Limb (tissue), 2 donors: ENCODE results near the gene SAMD8.
"Not testable (repeated sequence)": the region's sequence is repeated elsewhere in the genome, so short reads cannot be mapped to it uniquely, and the experiment has no call there.

Source experiments
- DNase-seq, 2 donors: peaks; one replicate each; pipeline ENCODE4 v3.0.0-alpha.2; 2016; ENCODE audit errors: extremely low spot score in 2 of 2

The SAMD8 gene

DNA sequence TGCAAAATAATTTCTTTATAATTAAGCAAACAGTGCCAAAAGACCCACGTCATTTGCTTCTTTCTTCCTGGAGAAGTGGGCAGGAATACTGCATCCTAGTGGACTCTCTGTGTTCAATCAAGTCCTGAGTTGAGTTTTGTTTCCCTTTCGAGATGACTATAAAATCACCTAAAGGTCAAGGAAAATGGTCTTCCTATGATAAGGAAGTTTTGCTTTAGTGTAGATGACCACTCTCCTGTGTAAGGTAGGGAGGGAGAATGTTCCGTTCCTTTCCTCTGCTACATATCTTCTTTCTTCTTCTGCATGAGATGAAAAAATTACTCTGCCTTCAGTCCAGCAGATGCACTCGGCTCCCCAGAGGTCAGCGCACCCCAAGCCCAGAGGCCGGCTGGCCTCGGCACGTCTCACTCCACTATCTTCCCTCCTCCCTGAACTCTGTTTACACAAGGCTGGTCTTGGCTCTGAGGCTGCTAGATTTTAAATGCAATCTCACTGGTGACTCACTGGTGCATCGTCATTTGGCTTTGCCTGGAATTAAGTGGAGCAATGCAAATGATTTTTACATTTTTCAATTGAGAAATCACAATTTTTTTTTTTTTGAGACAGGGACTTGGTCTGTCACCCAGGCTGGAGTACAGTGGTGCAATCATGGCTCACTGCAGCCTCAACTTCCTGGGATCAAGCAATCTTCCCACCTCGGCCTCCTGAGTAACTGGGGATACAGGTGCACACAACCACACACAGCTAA lies 80.5 kb downstream of the SAMD8 start:
- no peak for DNase-seq

DNA sequence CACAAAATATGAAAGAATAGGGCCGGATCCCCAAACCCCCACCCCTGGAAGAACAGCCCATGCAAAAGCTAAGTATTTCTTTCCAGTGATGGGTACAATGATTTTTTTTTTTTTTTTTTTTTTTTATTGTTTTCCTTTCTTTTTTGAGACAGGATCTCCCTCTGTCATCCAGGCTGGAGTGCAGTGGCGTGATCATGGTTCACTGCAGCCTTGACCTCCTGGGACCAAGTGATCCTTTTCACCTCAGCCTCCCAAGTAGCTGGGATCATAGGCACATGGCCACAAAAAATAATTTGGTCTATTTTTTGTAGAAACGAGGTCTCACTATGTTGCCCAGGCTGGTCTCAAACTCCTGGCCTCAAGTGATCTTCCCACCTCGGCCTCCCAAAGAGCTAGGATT lies 83.2 kb downstream of the SAMD8 start:
- DNase-seq: not testable (repeated sequence)

DNA sequence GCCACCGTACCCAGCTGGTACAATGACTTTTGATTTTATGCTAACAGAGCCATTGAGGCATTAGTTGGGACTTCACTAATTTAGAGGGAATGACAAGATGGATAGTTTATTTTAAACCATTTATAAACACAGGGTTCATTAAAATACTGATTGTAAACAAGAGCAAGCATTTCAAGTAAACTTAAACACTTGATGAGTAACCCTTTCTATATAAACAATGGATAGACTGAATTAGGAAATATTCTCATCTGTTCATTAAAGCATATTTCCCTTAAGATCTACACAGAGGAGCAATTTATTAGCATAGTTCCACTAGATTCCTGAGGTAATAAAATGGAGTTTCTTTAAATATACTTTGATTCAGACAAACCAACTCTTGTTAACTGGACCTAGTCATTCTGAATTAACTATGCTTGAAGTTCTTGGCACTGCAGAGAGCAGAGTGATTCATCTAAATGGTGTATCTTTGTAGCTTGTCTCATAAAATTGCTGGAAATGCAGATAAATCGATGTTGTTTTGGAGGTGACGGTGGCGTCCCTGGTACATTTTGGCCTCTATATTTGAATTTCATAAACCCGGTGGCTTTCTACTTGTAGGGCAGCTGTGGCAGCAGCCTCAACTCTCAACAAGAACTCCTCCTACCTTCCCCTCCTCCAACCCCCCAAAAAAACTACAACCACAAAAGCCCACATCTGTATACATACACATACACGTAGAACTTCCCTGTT lies 83.7 kb downstream of the SAMD8 start:
- DNase-seq: no peak

DNA sequence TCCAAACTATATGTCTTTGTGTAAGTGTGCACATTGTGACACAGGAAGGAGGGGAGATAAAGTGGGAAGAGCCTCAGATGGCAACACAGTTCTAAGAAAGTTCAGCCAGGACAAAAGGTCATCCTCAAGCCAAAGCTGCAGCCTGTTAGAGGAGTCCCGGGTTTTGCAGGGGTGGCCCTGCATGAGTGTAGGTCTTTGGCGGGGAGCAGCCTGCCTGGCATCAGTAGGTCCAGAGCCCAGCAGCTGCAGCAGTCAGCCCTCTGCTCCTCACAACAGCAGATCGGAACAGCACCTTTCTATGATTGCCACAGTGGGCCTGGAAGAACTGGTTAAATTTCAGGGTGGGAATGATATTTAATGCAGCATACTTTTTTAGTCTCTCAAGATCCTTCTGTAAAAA lies 85.6 kb downstream of the SAMD8 start:
- no peak for DNase-seq

DNA sequence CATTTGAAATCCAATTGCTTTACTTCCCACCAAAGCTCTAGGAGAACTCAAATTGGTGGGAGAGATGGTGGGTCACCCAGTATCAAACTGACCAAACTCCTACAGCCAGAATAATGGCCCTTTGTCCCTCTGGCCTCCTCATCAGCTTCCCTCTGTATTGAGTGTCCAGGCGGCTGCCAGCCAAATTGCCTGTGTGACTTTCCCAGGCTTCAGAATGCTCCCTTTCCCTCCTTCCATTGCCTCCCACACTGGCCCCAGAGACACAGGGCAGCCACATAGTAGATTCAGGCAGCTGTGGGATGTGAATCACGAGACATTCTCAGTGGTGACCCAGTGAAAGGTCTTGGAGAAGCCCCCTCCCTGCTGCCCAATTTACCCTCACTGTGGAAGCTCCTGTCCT lies 86.5 kb downstream of the SAMD8 start:
- no peak for DNase-seq

DNA sequence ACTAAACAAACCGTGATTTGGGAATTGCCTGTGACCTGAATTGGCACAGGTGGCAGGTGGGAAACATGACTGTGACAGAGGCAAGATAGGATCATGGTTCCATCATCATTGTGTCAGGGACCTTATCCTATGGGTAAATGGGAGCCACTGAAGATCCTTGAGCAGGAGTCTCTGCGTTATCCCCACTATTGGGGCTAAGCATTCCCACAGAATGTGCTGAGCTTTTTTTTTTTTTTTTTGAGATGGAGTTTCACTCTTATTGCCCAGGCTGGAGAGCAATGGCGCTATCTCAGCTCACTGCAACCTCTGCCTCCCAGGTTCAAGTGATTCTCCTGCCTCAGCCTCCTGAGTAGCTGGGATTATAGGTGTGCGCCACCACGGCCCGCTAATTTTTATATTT lies 88.5 kb downstream of the SAMD8 start:
- DNase-seq: not testable (repeated sequence)

DNA sequence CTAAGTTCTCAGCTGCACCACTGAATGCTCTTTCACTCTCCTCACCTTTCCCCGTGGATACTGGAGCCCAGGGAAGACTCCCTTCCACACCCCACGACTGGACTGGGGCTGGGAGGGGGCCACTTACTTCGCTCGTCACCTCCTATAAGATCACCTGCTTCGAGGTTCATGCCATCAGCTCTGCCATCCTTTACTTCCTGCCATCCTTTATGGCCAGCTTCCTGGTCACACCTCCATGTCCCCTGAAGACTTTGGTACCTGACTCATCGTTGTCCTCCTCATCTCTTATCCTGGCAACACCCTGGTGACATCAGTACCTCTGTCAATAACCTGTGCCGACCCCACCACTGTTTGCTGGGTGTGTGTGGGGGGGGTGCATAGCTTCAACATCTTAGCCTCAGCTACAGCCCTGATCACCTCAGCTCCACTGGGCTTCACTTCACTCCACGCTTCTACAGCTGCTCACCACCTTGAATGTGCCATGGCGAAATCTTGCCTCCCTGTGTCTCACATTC lies 90.4 kb downstream of the SAMD8 start:
- no peak for DNase-seq

DNA sequence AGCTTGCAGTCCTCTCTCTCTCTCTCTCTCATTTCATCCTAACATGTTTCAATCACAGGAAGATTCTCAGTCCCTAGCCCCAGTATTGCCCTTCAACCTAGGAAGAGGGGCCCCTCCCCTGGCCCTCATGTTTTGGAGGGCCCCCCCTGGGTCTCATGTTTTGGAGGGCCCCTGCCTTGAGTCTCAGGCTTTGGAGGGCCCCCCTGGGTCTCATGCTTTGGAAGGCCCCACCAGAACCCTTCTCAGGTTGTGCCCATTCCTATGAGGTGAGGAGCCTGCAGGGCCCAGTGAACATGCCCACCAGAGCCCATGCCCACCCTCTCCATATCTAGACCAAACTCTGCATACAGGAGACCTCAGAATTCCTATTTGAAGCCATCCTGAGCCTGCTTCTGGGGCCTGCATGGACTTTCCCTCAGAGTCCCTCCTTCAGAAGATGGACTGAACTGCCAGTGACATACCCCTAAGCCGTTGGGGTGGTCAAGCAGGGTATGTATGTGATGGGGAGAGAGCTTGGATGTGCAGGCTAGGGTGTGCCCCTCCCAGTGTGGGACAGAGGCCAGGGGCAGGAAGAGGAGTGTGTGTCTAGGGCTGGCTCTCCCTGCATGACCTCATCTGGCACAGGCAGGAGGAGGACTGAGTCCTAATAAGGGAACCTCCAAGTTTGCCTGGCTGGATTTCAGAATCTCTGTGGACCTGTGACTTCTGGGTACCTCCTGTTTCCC lies 91.0 kb downstream of the SAMD8 start:
- DNase-seq: no peak

DNA sequence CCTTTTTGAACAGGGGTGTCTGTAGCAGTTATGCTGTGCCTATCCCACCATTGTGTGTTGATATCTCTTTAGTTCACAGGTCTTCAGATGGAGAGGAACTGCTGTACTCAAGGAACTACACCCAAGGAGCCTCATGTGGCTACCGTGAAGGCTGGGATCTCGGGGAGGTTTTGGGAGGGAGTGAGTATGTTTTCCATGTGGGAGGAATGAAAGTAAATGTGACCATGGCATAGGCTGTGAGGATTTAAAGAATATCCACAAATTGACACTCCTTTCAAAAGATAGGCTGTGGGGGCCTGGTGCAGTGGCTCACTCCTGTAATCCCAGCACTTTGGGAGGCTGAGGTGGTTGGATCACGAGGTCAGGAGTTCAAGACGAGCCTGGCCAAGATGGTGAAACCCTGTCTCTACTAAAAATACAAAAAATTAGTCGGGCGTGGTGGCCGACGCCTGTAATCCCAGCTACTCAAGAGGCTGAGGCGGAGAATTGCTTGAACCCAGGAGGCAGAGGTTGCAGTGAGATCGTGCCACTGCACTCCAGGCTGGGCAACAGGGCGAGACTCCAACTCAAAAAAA lies 91.7 kb downstream of the SAMD8 start:
- DNase-seq: not testable (repeated sequence)

DNA sequence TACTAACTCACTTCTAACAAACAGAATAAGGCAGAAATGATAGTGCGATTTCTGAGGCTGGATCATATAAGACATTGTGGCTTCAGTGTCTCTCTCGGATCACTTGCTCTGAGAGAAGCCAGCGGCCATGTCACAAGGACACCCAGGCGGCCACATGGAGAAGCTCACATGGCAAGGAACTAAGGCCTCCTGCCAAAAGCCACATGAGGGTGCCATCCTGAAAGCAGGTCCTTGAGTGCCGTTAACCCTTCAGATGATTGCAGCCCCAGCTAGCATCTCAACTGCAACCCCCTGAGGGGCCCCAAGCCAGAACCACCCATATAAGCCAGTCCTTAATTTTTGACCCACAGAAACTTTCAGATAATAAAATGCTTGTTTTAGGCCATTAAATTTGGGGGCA lies 92.3 kb downstream of the SAMD8 start:
- DNase-seq: no peak

DNA sequence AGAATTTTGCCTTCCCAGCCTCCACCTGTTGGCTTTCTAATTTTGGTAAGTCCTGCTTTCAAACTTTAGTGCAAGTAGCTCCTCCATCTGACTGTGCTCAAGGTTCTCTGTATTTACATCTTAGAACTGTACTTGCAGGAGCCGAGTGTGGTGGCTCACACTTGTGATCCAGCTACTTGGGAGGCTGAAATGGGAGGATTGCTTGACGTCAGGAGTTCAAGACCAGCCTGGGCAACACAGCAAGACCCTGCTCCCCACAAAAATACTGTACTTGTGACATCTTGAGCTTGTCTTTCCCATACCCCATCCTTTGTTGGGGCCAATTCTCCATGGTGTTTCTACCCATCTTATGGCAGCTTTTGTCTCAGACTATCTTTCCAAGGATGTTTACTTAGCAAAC lies 94.5 kb downstream of the SAMD8 start:
- DNase-seq: no peak

DNA sequence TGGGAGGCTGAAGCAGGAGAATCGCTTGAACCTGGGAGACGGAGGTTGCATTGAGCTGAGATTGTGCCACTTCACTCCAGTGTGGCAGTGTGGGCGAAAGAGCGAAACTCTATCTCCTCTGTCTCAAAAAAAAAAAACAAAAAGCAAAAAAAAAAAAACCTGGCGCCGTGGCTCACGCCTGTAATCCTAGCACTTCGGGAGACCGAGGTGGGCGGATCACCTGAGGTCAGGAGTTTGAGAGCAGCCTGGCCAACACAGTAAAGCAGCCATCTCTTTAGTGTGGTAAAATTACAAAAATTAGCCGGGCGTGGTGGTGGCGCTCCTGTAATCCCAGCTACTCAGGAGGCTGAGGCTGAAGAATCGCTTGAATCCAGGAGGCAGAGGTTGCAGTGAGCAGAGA lies 95.2 kb downstream of the SAMD8 start:
- DNase-seq: not testable (repeated sequence)

DNA sequence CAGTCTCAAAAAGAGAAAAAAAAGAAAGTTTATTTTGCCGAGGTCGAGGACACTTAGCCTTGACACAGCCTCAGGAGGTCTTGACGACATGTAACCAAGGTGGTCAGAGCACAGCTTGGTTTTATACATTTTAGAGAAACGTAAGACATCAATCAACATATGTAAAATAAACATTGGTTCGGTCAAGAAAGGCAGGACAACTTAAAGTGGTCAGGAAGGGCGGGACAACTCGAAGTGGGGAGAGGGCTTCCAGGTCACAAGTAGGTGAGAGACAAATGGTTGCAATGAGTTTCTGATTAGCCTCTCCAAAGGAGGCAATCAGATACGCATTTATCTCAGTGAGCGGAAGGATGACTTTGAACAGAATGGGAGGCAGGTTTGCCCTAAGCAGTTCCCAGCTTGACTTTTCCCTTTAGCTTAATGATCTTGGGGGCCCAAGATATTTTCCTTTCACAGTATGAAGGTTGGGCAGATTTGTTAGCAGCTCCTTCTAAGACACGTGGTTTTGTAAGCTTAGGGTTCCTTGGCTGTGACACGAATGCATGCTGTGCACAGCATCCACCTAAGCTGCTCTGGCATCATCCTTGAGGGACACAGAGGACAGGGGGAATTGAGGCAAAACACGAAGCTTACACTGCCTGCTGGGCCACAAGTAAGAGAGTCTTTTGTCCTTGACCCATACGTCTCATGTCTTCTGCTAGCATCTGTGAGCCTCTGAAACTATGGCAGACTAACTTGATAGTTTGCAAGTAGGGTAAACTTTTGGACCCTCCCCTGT lies 95.8 kb downstream of the SAMD8 start:
- DNase-seq: no peak

DNA sequence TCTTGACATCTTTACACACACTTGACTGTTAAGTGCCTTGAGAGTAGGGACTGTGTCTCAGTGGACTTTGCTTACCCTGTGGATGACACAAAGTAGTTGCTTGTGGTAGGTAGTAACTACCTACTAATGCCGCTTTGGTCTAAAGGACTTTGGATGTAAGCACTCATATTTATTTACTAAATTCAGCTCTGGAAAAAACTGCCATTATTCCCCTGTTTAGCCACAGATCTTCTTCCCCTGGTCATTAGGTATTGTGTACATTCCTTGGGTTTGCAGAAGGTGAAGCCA lies 96.3 kb downstream of the SAMD8 start:
- DNase-seq: no peak

DNA sequence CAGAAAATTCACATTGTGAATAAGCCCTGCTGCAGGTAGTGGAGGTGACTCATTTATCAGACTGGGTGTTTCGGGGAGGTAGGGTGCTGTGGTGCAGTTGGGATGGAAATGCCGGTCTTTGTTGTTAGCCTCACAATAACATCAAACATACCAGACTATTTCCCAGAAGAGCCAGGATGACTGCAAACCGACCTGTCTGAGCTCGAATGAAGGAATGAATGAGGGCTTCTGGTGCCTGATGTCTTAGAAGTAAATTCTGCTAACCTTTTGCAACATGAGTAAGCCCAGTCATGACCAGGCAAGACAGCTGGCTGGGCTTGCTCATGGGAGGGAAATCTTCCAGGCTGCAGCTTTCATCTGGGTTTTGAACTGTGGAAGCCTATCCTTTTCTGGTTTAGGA lies 96.7 kb downstream of the SAMD8 start:
- DNase-seq: no peak

DNA sequence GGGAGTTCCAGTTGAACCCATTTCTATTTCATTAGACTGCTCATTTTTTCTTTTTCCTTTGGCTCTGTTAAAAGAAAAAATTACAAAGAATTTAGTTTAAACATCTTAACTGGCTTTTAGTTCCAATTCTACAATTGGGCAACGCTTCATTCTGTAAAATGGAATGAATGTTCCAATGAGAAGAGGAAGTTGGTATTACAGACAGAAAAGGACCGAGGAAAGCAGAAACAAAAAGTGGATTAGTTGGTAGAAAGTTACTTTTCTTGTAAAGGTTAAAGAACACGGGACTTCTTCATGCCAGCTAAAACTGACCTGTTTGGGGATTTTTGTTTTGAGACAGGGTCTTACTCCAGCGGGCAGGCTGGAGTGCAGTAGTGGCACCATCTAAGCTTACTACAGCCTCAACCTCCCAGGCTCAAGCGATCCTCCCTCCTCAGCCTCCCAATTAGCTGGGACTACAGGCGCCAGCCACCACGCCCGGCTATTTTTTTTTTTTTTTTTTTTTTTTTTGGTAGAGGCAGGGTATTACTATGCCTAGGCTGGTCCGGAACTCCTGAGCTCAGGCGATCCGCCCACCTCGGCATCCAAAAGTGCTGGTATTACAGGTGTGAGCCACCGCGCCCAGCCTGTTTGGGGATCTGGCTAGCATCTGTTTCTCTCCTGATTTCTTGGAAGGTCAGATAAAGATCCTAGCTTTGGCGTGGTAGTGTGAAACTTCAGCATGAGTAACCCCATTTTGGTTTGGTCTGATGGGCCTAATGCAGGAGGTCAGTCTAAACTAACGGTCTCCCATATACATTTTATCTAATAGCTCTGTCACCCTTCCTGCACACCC lies 97.8 kb downstream of the SAMD8 start:
- no peak for DNase-seq

DNA sequence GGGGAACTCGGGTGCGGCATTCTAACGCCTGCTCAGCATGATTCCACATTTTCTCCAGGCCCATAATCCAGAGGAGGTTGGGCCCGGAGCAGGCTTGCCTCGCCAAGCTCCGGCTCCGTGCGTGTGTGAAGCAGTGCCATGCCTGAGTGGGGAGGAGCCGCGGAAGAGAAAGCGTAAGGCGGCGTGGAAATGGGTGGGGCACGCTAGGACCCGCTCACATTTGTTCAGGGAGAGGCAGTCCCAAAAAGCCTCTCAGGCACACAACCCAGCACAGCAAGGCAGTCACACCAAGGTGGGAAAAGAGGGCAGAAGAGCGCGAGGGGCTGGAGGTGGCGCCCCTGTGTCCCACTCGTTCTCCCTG lies 98.4 kb downstream of the SAMD8 start:
- DNase-seq: peak in 1 of 2 donors; percentile 84

DNA sequence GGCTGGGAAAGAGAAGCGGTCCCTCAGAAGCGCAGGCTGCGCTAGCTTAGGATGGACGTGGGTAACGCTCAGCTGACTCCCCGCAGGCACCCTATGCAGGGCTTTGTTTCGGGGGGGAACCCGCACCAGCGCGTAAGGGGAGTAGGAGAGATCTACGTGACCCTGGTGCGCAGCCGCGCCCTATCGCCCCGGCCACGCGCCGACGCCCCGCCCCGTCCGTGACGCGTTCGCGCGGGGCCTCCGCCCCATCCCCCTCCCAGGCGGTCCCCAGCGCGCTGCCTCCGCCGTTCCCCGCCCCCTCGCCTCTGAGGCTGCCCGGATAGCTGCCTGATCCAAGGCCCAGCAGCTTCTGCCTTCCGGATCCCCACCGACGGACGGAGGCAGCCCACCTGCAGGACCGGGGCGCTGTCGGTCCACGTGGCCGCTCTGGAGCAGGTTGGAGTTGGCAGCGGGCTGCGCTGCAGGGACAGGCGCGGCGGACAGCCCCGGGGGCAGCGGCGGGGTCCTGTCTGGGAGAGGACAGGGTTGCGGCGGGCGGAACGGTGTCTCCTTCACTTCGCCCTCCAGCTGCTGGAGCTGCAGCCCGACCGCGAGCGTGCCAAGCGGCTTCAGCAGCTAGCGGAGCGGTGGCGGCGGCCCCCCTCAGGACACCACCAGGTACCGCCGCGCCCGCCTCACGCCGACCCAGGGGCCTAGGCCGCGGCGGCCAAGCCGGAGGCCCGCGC lies 99.0 kb downstream of the SAMD8 start, which contains the start of gene VDAC2:
VDAC2 (plus strand) TSS at position 515 of the 725 bp plus-strand sequence. CDS start 363 bp downstream, outside the sequence.
- DNase-seq: peak; percentile 88 to 98

DNA sequence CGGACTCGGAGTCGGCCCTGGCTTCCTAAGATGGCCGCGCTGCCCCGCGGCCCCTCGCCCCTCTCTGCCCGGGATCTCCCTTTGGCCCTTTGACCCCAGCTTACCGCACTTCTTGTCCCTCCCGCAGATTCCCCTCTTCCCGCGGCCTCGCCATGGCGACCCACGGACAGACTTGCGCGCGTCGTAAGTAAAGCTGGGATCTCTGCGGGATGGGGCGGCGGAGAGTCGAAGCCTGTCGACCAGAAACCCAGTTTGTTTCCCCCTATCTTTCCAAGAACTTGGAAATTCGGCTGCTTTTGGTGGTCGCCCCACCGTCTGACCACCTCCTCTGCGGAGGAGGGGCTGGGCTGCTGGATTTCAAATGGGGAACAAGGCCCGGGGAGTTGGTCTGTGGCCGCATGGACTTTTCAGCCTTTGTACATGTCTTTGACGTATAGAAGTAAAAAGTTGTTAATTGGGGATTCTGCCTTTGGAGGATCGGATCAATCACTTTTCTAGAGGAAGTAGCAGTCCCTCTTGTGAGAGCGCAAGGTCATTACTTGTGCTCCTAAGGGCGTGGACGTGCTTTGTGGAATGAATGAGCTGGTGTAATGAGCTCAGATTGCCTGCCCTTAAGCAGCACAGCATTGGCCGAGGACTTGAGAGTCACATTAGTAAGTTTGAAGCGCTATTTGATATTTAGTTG lies 99.7 kb downstream of the SAMD8 start:
- DNase-seq: no peak
